Measurements from ENCODE around the gene NCKAP5.

Gene NCKAP5

GRCh38 chr2:133588144-133588543 lies 19.9 kb upstream of the NCKAP5 start:
- no peaks in the 10 kb centered on the region for H3K36me3 ChIP-seq (ENCODE audit: control insufficient read depth, insufficient read depth, low read length)
- TF ChIP-seq CTCF (IDR thresholded peaks at IDR 0.05; ENCODE audit: insufficient read depth, low read length, poor library complexity, severe bottlenecking): no peak
- H3K27me3 ChIP-seq (replicated peaks; ENCODE audit: control insufficient read depth, insufficient read depth, low read length): no peaks in the 10 kb centered on the region; the same call in 1 of the 2 replicates
- DNase-seq (ENCODE audit: extremely low read depth, insufficient read length): no peak
- no peak overlapping the region for H3K4me3 ChIP-seq (replicated peaks; ENCODE audit: low read depth, low read length)

- no peak for DNase-seq (ENCODE audit: extremely low read depth, insufficient read length)
- Histone ChIP-seq H3K36me3 (ENCODE audit: control insufficient read depth, insufficient read depth, low read length) (no peaks in the 10 kb centered on the region), H3K4me3 (replicated peaks; ENCODE audit: low read depth, low read length) (no peak overlapping the region), H3K27me3 (replicated peaks; ENCODE audit: control insufficient read depth, insufficient read depth, low read length) (no peaks in the 10 kb centered on the region; the same call in 1 of the 2 replicates)
- TF ChIP-seq CTCF (IDR thresholded peaks at IDR 0.05; ENCODE audit: insufficient read depth, low read length, poor library complexity, severe bottlenecking): no peak
These were observed 18.7 kb upstream of the NCKAP5 start for GRCh38 chr2:133586978-133587377.

GRCh38 chr2:133581010-133581760 lies 12.9 kb upstream of the NCKAP5 start:
- TF ChIP-seq CTCF (IDR thresholded peaks at IDR 0.05; ENCODE audit: insufficient read depth, low read length, poor library complexity, severe bottlenecking): no peak
- DNase-seq (ENCODE audit: extremely low read depth, insufficient read length): no peak
- H3K27me3 ChIP-seq (replicated peaks; ENCODE audit: control insufficient read depth, insufficient read depth, low read length): no peaks in the 10 kb centered on the region

GRCh38 chr2:133579274-133579673 lies 11.0 kb upstream of the NCKAP5 start:
- Histone ChIP-seq H3K4me3 (replicated peaks; ENCODE audit: low read depth, low read length) (no peak overlapping the region), H3K27me3 (replicated peaks; ENCODE audit: control insufficient read depth, insufficient read depth, low read length) (no peaks in the 10 kb centered on the region), H3K36me3 (ENCODE audit: control insufficient read depth, insufficient read depth, low read length) (no peaks in the 10 kb centered on the region)
- DNase-seq (ENCODE audit: extremely low read depth, insufficient read length): no peak
- TF ChIP-seq CTCF (IDR thresholded peaks at IDR 0.05; ENCODE audit: insufficient read depth, low read length, poor library complexity, severe bottlenecking): no peak

More at GRCh38 chr2:133581010-133581760, 12.9 kb upstream of the NCKAP5 start:
- Histone ChIP-seq H3K36me3 (ENCODE audit: control insufficient read depth, insufficient read depth, low read length) (no peaks in the 10 kb centered on the region), H3K4me3 (replicated peaks; ENCODE audit: low read depth, low read length) (no peak overlapping the region)

- Histone ChIP-seq H3K36me3 (ENCODE audit: control insufficient read depth, insufficient read depth, low read length) (no peaks in the 10 kb centered on the region), H3K4me3 (replicated peaks; ENCODE audit: low read depth, low read length) (no peak overlapping the region), H3K27me3 (replicated peaks; ENCODE audit: control insufficient read depth, insufficient read depth, low read length) (no peaks in the 10 kb centered on the region)
- no peak for DNase-seq (ENCODE audit: extremely low read depth, insufficient read length)
- TF ChIP-seq CTCF (IDR thresholded peaks at IDR 0.05; ENCODE audit: insufficient read depth, low read length, poor library complexity, severe bottlenecking): no peak
These were observed 8.5 kb upstream of the NCKAP5 start for GRCh38 chr2:133576714-133577113.

Data from GM06990 (cell line).